PC-3 (cell line): ENCODE measurements around the gene PCNX2. TPM values are rescaled to one million over a fixed set of nuclear protein-coding genes. Genes with fewer than 3 reads are reported as not detected.

Experiments used
- ATAC-seq: fragments of 200-7000 bp; cut with Tn5 transposase; 2 replicates; pipeline ENCODE4 v1.9.1; 2020; ENCODE audit warnings: mild to moderate bottlenecking, moderate library complexity
- BruUV-seq: library from RNA; stranded (reverse); fragments of 400-500 nt; replicated peaks from 2 replicates; lab custom pipeline; 2021; lab: Mats Ljungman, UMichigan
- CTCF ChIA-PET: fragments of 300-600 bp; sonication (Branson Sonifier 250); formaldehyde crosslinking; loops from one replicate; lab custom pipeline; 2022; ENCODE audit warnings: antibody characterized with exemption; lab: Charles Lee
- POLR2A ChIA-PET: fragments of 300-600 bp; sonication (Branson Sonifier 250); formaldehyde crosslinking; loops from one replicate; lab custom pipeline; 2022; ENCODE audit warnings: antibody characterized with exemption; ENCODE audit not compliant: unreplicated experiment; lab: Charles Lee
- DNase-seq: peaks from one replicate; pipeline ENCODE4 v3.0.0-alpha.2; 2015
- H2AFZ ChIP-seq: fragments of 300-600 bp; sonication (generic); 2 replicates; pipeline ENCODE4 v1.6.0; 2016; ENCODE audit warnings: antibody characterized with exemption, low read length
- H3F3A ChIP-seq: fragments of 300-600 bp; sonication (generic); one replicate; pipeline ENCODE4 v1.6.0; 2017; ENCODE audit warnings: antibody characterized with exemption, low read length, control low read depth, mild to moderate bottlenecking; ENCODE audit not compliant: unreplicated experiment
- H3K27ac ChIP-seq: fragments of 300-600 bp; sonication (generic); 2 replicates; pipeline ENCODE4 v1.5.1; 2016; ENCODE audit warnings: mild to moderate bottlenecking, low read length
- H3K27me3 ChIP-seq: fragments of 300-600 bp; sonication (generic); 2 replicates; pipeline ENCODE4 v1.6.1; 2016; ENCODE audit warnings: low read length, mixed read lengths
- H3K36me3 ChIP-seq: fragments of 300-600 bp; sonication (generic); 2 replicates; pipeline ENCODE4 v1.6.1; 2016; ENCODE audit warnings: low read depth, mixed run types, low read length, mixed read lengths
- H3K4me1 ChIP-seq: fragments of 300-600 bp; sonication (generic); 2 replicates; pipeline ENCODE4 v1.5.1; 2016; ENCODE audit warnings: low read length; ENCODE audit not compliant: insufficient read depth
- H3K4me2 ChIP-seq: fragments of 300-600 bp; sonication (generic); 2 replicates; pipeline ENCODE4 v1.6.0; 2016; ENCODE audit warnings: low read length
- H3K4me3 ChIP-seq: fragments of 300-600 bp; sonication (generic); 2 replicates; pipeline ENCODE4 v1.5.1; 2016; ENCODE audit warnings: mild to moderate bottlenecking, low read length, mixed read lengths
- H3K79me2 ChIP-seq: fragments of 300-600 bp; sonication (generic); 2 replicates; pipeline ENCODE4 v1.6.1; 2017; ENCODE audit warnings: low read length, mixed read lengths
- H3K9ac ChIP-seq: fragments of 300-600 bp; sonication (generic); 2 replicates; pipeline ENCODE4 v1.6.0; 2016; ENCODE audit warnings: mild to moderate bottlenecking, low read length
- H3K9me2 ChIP-seq: fragments of 300-600 bp; sonication (generic); replicated peaks from 2 replicates; pipeline ENCODE4 v1.6.1; 2016; ENCODE audit warnings: mixed run types, low read length, mixed read lengths
- H3K9me3 ChIP-seq: fragments of 300-600 bp; sonication (generic); 2 replicates; pipeline ENCODE4 v1.6.1; 2016; ENCODE audit warnings: low read length, mixed read lengths
- H4K20me1 ChIP-seq: fragments of 300-600 bp; sonication (generic); 2 replicates; pipeline ENCODE4 v1.6.1; 2016; ENCODE audit warnings: low read length, mixed read lengths
- EZH2 ChIP-seq: fragments of 300-600 bp; sonication (generic); IDR thresholded peaks from one replicate; pipeline ENCODE4 v1.6.1; 2017; ENCODE audit warnings: antibody characterized with exemption, mild to moderate bottlenecking, low read length; ENCODE audit not compliant: unreplicated experiment
- EZH2phosphoT487 ChIP-seq: fragments of 300-600 bp; sonication (generic); IDR thresholded peaks from 2 replicates; pipeline ENCODE4 v1.6.1; 2018; ENCODE audit warnings: mild to moderate bottlenecking, antibody characterized with exemption, low read length, borderline replicate concordance
- intact Hi-C: fragments of 100-400 bp; cut with micrococcal nuclease; formaldehyde crosslinking; loops from 2 replicates; pipeline ENCODE4 v1.9.0; 2023
- total RNA-seq: library from RNA; depleted of rRNA; stranded (reverse); fragments of >200 nt; gene quantifications from 2 replicates; pipeline ENCODE4 v1.2.3, GENCODE V29; 2014
- TF ChIP-seq, protein P1 (sequence below): fragments of 300-600 bp; sonication (generic); conservative IDR thresholded peaks from 2 replicates; pipeline ENCODE4 v1.5.1; 2017; ENCODE audit warnings: antibody characterized with exemption, low read depth, mild to moderate bottlenecking, low read length

Gene PCNX2
- total RNA-seq, 1 experiment from 2014 or later = 17.3 TPM

DNA sequence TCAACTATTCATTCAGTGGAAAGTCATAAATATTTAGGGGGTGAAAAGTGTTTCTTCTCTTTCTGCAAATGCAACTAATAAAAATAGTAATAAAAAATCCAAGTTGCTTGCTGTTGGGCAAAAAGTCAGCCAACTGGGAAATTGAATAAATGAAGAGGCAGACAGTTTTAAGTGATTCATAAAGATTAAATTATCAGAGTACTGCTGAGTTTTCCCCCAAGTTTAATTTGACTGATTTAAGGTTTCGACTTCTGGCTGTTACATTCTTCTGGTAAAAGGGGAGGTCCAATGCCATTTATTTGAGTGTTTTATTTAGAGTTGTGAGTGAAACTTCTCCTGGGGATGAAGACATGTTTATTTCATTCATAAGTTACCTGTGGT lies 219.6 kb downstream of the PCNX2 start:
- no peak for DNase-seq

DNA sequence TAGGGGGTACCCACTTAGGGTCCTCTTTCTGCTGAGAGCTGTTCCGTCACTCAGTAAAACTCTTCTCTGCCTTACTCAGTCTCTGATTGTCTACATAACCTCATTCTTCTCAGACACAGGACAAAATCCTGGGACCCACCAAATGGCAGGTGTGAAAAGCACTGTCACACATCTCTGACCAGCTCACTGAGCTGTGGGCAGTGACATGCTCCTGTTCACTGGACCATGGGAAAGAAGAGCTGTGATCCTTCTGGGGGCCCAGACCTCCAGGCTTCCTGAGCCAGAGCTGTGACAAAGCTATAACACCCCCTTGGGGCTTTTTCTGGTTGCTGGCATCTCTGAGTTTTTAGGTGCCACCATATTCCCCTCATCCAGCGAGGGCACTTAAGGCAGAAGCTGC lies 229.4 kb downstream of the PCNX2 start:
- ATAC-seq (no peak), DNase-seq (no peak)
- Histone ChIP-seq H3K9me2 (no peaks in the 10 kb centered on the region), H3F3A (no peaks in the 10 kb centered on the region), H3K9me3 (no peaks in the 10 kb centered on the region), H3K27me3 (no peaks in the 10 kb centered on the region), H3K36me3 (peaks cover 11% of the 10 kb centered on the region), H3K9ac (no peak overlapping the region), H3K79me2 (no peaks in the 10 kb centered on the region), H3K4me2 (no peak overlapping the region), H3K4me3 (no peak overlapping the region), H3K4me1 (no peaks in the 10 kb centered on the region), H2AFZ (no peak overlapping the region), H3K27ac (no peak overlapping the region), H4K20me1 (no peaks in the 10 kb centered on the region)
- TF ChIP-seq, protein P1, sequence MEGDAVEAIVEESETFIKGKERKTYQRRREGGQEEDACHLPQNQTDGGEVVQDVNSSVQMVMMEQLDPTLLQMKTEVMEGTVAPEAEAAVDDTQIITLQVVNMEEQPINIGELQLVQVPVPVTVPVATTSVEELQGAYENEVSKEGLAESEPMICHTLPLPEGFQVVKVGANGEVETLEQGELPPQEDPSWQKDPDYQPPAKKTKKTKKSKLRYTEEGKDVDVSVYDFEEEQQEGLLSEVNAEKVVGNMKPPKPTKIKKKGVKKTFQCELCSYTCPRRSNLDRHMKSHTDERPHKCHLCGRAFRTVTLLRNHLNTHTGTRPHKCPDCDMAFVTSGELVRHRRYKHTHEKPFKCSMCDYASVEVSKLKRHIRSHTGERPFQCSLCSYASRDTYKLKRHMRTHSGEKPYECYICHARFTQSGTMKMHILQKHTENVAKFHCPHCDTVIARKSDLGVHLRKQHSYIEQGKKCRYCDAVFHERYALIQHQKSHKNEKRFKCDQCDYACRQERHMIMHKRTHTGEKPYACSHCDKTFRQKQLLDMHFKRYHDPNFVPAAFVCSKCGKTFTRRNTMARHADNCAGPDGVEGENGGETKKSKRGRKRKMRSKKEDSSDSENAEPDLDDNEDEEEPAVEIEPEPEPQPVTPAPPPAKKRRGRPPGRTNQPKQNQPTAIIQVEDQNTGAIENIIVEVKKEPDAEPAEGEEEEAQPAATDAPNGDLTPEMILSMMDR = no peak
- TF ChIP-seq EZH2 (no peak), EZH2phosphoT487 (no peak)
- intact Hi-C loops = no loop called here
- ChIA-PET POLR2A (no interaction called here), CTCF (no interaction called here)
- BruUV-seq = no TSS peak

More for the DNA sequence above, 219.6 kb downstream of the PCNX2 start:
- peak overlapping the region; percentile 47 for H3K9ac ChIP-seq
- no peak overlapping the region for H2AFZ ChIP-seq
- no peaks in the 10 kb centered on the region for H3K9me2 ChIP-seq
- TF ChIP-seq EZH2 = no peak
- no peak for TF ChIP-seq EZH2phosphoT487
- TF ChIP-seq, protein P1 = no peak
- no peak overlapping the region for H3K4me3 ChIP-seq
- H3K27ac ChIP-seq = peak overlapping the region; percentile 90
- POLR2A ChIA-PET = no interaction called here
- H3K4me1 ChIP-seq = peaks cover 29% of the 10 kb centered on the region
- H3K4me2 ChIP-seq = peak overlapping the region; percentile 27
- no peaks in the 10 kb centered on the region for H4K20me1 ChIP-seq
- H3K79me2 ChIP-seq = no peaks in the 10 kb centered on the region
- no peaks in the 10 kb centered on the region for H3K36me3 ChIP-seq
- intact Hi-C loops = loop anchor here (1.0 to 10.0 kb wide), 4 partner anchors 37 to 441 kb away; partner anchors contain the start of gene SIPA1L2
- no TSS peak for BruUV-seq
- H3K9me3 ChIP-seq = no peaks in the 10 kb centered on the region
- CTCF ChIA-PET = no interaction called here
- peaks cover 15% of the 10 kb centered on the region for H3F3A ChIP-seq
- no peaks in the 10 kb centered on the region for H3K27me3 ChIP-seq
- no peak for ATAC-seq

DNA sequence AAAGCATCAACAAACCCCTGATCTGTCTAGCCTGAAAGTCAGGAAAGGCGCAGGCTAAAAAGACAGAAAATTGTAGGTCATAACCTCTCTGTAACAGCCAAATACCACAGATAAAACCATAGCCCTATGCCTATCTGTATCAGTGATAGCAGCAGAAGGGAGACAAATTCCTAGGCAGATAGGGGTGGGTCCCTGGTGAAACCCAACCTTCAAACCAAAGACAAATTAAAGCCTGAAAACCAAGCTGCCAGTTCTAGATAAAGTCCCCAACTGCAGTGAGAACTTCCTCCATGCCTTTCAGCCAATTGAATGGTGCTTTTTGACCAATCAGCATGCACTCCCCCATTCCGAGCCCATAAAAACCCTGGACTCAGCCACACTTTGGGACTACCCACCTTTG lies 229.8 kb downstream of the PCNX2 start:
- no peaks in the 10 kb centered on the region for H3K27me3 ChIP-seq
- BruUV-seq = no TSS peak
- no peak overlapping the region for H3K4me3 ChIP-seq
- H3F3A ChIP-seq = no peaks in the 10 kb centered on the region
- no peaks in the 10 kb centered on the region for H3K9me2 ChIP-seq
- POLR2A ChIA-PET = no interaction called here
- intact Hi-C loops = no loop called here
- H4K20me1 ChIP-seq = no peaks in the 10 kb centered on the region
- H3K4me1 ChIP-seq = no peaks in the 10 kb centered on the region
- H3K4me2 ChIP-seq = no peak overlapping the region
- peaks cover 11% of the 10 kb centered on the region for H3K36me3 ChIP-seq
- ATAC-seq (no peak), DNase-seq (no peak)
- no peak overlapping the region for H3K27ac ChIP-seq
- no peaks in the 10 kb centered on the region for H3K79me2 ChIP-seq
- no peak overlapping the region for H3K9ac ChIP-seq
- CTCF ChIA-PET = no interaction called here
- TF ChIP-seq, protein P1 = no peak
- TF ChIP-seq EZH2phosphoT487 (no peak), EZH2 (no peak)
- H3K9me3 ChIP-seq = no peaks in the 10 kb centered on the region
- no peak overlapping the region for H2AFZ ChIP-seq
